Measurements from ENCODE around the gene CNTRL. TPM values are rescaled to one million over a fixed set of nuclear protein-coding genes. Genes with fewer than 3 reads are reported as not detected.

The CNTRL gene
- polyA plus RNA-seq, 1 of the 3 experiments (the other 2 are of a cell fraction), result 3.6 TPM

DNA sequence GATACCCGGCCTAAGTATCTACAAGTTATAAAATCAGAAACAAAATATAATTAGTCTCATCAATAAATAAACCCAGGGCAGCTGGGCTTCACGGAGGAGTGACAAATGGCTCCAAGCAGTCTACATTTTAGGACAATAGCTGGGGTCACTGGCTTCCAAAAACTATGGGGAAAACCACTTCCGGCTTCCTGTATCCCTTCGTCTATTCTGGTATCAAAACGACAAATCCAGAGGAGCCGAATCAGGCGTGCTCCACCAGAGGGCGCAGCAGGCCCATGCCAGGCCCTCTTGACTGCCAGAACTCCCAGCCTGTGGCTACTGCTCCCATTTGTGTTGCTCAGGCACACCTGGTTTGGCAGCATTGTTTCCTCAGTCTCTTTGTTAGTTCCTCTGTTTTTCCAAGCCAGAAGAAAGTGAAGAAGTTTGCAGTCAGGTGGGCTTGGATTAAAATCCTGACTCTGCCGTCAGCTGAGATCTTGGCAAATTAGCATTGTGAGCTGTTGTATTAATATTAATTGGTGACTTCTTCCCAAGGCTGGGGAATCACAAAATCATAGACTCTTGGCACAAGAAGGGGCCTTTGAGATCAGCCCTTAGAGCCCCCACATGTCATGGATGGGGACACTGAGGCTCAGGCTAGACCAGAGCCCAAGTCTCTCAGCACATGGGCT lies 138.5 kb downstream of the CNTRL start:
- POLR2A ChIA-PET, result no interaction called here
- TF ChIP-seq EP300 (IDR thresholded peaks at IDR 0.05; ENCODE audit: borderline replicate concordance in 1 of 2, low read depth in 1 of 2, low read length in 1 of 2) (no peak), SIN3A (IDR thresholded peaks at IDR 0.05; ENCODE audit: borderline replicate concordance, low read depth, low read length) (no peak), TCF12 (IDR thresholded peaks at IDR 0.05) (no peak), MAX (IDR thresholded peaks at IDR 0.05; ENCODE audit: low read depth) (0 out of 2 replicates have a peak, but pooled peaks have one; percentile 39), EZH2phosphoT487 (IDR thresholded peaks at IDR 0.05; ENCODE audit: borderline replicate concordance, low read depth) (no peak), PBX3 (IDR thresholded peaks at IDR 0.05) (no peak), RFX5 (IDR thresholded peaks at IDR 0.05; ENCODE audit: low read length) (no peak), RAD21 (IDR thresholded peaks at IDR 0.05; ENCODE audit: low read length) (peak; percentile 94), USF2 (IDR thresholded peaks at IDR 0.05; ENCODE audit: borderline replicate concordance, low read depth, low read length) (no peak), ELF1 (IDR thresholded peaks at IDR 0.05) (peak; percentile 61; the same call in 1 of the 2 replicates), MXI1 (IDR thresholded peaks at IDR 0.05; ENCODE audit: low read depth, low read length) (0 out of 2 replicates have a peak, but pooled peaks have one; percentile 14), ZBTB33 (IDR thresholded peaks at IDR 0.05; ENCODE audit: borderline replicate concordance, low read depth) (no peak), POLR2AphosphoS5 (IDR thresholded peaks at IDR 0.05; ENCODE audit: low read depth, low read length) (no peak), GATA2 (CRISPR knock-in tag; IDR thresholded peaks at IDR 0.05) (no peak), FOXM1 (IDR thresholded peaks at IDR 0.05; ENCODE audit: low read depth) (no peak), JUND (IDR thresholded peaks at IDR 0.05) (no peak), NFIC (IDR thresholded peaks at IDR 0.05; ENCODE audit: borderline replicate concordance) (no peak), FOSL2 (IDR thresholded peaks at IDR 0.05; ENCODE audit: borderline replicate concordance, low read depth) (no peak), CHD2 (IDR thresholded peaks at IDR 0.05; ENCODE audit: low read length, partially characterized antibody) (peak; percentile 32), FOXJ3 (CRISPR knock-in tag; IDR thresholded peaks at IDR 0.05) (no peak), GABPA (IDR thresholded peaks at IDR 0.05; ENCODE audit: low read depth) (peak; percentile 40; the same call in 1 of the 2 replicates), MEF2A (IDR thresholded peaks at IDR 0.05; ENCODE audit: borderline replicate concordance, low read depth) (no peak), SMC3 (IDR thresholded peaks at IDR 0.05; ENCODE audit: low read depth, low read length) (peak; percentile 94)
- TF ChIP-seq, protein P1, sequence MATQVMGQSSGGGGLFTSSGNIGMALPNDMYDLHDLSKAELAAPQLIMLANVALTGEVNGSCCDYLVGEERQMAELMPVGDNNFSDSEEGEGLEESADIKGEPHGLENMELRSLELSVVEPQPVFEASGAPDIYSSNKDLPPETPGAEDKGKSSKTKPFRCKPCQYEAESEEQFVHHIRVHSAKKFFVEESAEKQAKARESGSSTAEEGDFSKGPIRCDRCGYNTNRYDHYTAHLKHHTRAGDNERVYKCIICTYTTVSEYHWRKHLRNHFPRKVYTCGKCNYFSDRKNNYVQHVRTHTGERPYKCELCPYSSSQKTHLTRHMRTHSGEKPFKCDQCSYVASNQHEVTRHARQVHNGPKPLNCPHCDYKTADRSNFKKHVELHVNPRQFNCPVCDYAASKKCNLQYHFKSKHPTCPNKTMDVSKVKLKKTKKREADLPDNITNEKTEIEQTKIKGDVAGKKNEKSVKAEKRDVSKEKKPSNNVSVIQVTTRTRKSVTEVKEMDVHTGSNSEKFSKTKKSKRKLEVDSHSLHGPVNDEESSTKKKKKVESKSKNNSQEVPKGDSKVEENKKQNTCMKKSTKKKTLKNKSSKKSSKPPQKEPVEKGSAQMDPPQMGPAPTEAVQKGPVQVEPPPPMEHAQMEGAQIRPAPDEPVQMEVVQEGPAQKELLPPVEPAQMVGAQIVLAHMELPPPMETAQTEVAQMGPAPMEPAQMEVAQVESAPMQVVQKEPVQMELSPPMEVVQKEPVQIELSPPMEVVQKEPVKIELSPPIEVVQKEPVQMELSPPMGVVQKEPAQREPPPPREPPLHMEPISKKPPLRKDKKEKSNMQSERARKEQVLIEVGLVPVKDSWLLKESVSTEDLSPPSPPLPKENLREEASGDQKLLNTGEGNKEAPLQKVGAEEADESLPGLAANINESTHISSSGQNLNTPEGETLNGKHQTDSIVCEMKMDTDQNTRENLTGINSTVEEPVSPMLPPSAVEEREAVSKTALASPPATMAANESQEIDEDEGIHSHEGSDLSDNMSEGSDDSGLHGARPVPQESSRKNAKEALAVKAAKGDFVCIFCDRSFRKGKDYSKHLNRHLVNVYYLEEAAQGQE (IDR thresholded peaks at IDR 0.05; ENCODE audit: low read depth, low read length), result no peak
- TF ChIP-seq, protein P2, sequence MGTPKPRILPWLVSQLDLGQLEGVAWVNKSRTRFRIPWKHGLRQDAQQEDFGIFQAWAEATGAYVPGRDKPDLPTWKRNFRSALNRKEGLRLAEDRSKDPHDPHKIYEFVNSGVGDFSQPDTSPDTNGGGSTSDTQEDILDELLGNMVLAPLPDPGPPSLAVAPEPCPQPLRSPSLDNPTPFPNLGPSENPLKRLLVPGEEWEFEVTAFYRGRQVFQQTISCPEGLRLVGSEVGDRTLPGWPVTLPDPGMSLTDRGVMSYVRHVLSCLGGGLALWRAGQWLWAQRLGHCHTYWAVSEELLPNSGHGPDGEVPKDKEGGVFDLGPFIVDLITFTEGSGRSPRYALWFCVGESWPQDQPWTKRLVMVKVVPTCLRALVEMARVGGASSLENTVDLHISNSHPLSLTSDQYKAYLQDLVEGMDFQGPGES (IDR thresholded peaks at IDR 0.05; ENCODE audit: low read depth, low read length), result no peak

More for the DNA sequence above, 138.5 kb downstream of the CNTRL start:
- H3K4me1 ChIP-seq (ENCODE audit: control insufficient read depth in 1 of 2, insufficient read depth in 2 of 2, low read depth in 1 of 2, low read length in 1 of 2), result no peaks in the 10 kb centered on the region
- H4K20me1 ChIP-seq (ENCODE audit: insufficient read depth), result no peaks in the 10 kb centered on the region
- CTCF ChIA-PET, result interaction anchor here (0.7 to 4.7 kb wide), 53 partner anchors 8 to 489 kb away, joined by 3 to 64 read pairs (median 5); partner anchors contain the start of genes GGTA1, GSN and RAB14
- no peak overlapping the region for H3K9ac ChIP-seq
- H3K9me3 ChIP-seq, result no peaks in the 10 kb centered on the region
- WGBS (ENCODE audit: low lambda C conversion rate), result 28% methylated on average over 9 of the region's 9 CpGs
- H3K4me3 ChIP-seq (ENCODE audit: low read depth in 2 of 2, low read length in 1 of 2), result no peak overlapping the region; a peak in 1 of 4 replicates
- no peak overlapping the region for H3K27ac ChIP-seq (ENCODE audit: low read depth in 2 of 2, low read length in 1 of 2)
- no peaks in the 10 kb centered on the region for H3K27me3 ChIP-seq (ENCODE audit: insufficient read depth)
- DNase-seq, result peak; percentile 80
- H3K4me2 ChIP-seq, result no peak overlapping the region
- no peaks in the 10 kb centered on the region for H3K79me2 ChIP-seq (ENCODE audit: insufficient read depth)
- H2AFZ ChIP-seq (ENCODE audit: low read depth), result peak overlapping the region; percentile 89
- no peaks in the 10 kb centered on the region for H3F3A ChIP-seq (replicated peaks; ENCODE audit: insufficient read depth)
- no peaks in the 10 kb centered on the region for H3K36me3 ChIP-seq (replicated peaks in 1 of 2; ENCODE audit: control insufficient read depth in 1 of 2, insufficient read depth in 2 of 2, low read length in 1 of 2)
- no peaks in the 10 kb centered on the region for H3K9me2 ChIP-seq
